Suprapubic skin (tissue), 4 donors: ENCODE results near the gene C16orf78.
"Not testable (repeated sequence)": the region's sequence is repeated elsewhere in the genome, so short reads cannot be mapped to it uniquely, and the experiment has no call there.

Experiments
- EP300 ChIP-seq: sonication (generic); formaldehyde crosslinking; IDR thresholded peaks from one replicate; pipeline ENCODE4 v1.6.1; 2017; ENCODE audit warnings: antibody characterized with exemption
- POLR2A ChIP-seq, 2 donors: fragments of 450-650 bp; IDR thresholded peaks; one replicate each; pipeline ENCODE4 v1.6.1; 2017; ENCODE audit warnings: antibody characterized with exemption in 2 of 2, mild to moderate bottlenecking in 2 of 2, moderate library complexity in 2 of 2
- POLR2AphosphoS5 ChIP-seq, 3 donors: sonication (generic); formaldehyde crosslinking; IDR thresholded peaks; one replicate each; pipeline ENCODE4 v1.6.1; 2017; ENCODE audit warnings: antibody characterized with exemption in 3 of 3
- TF ChIP-seq, protein P1 (sequence below), 2 donors: fragments of 200-600 bp in 1 of 2; fragments of 450-650 bp in 1 of 2; sonication (generic) in 1 of 2; IDR thresholded peaks; one replicate each; pipeline ENCODE4 v1.5.1; 2016 to 2019; ENCODE audit warnings: antibody characterized with exemption in 2 of 2, mild to moderate bottlenecking in 1 of 2, moderate library complexity in 1 of 2

DNA sequence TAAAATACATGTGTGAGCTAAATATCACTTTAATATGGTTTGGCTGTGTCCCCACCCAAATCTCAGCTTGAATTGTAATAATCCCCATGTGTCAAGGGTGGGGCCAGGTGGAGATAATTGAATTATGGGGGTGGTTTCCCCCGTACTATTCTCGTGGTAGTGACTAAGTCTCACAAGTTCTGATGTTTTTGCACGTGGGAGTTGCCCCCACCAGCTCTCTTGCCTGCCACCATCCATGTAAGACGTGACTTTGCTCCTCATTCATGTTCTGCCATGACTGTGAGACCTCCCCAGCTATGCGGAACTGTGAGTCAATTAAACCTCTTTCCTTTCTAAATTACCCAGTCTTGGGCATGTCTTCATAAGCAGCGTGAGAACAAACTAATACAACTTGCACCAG, 11.9 kb upstream of the C16orf78 start:
- not testable (repeated sequence) for TF ChIP-seq POLR2A (IDR thresholded peaks at IDR 0.05); POLR2AphosphoS5 (IDR thresholded peaks at IDR 0.05); EP300
- TF ChIP-seq, protein P1, sequence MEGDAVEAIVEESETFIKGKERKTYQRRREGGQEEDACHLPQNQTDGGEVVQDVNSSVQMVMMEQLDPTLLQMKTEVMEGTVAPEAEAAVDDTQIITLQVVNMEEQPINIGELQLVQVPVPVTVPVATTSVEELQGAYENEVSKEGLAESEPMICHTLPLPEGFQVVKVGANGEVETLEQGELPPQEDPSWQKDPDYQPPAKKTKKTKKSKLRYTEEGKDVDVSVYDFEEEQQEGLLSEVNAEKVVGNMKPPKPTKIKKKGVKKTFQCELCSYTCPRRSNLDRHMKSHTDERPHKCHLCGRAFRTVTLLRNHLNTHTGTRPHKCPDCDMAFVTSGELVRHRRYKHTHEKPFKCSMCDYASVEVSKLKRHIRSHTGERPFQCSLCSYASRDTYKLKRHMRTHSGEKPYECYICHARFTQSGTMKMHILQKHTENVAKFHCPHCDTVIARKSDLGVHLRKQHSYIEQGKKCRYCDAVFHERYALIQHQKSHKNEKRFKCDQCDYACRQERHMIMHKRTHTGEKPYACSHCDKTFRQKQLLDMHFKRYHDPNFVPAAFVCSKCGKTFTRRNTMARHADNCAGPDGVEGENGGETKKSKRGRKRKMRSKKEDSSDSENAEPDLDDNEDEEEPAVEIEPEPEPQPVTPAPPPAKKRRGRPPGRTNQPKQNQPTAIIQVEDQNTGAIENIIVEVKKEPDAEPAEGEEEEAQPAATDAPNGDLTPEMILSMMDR (IDR thresholded peaks at IDR 0.05) = not testable (repeated sequence)
